Left lobe of liver (tissue), 2 donors: ENCODE data around the gene ZFX. TPM values are rescaled to one million over a fixed set of nuclear protein-coding genes. Genes with fewer than 3 reads are reported as not detected.
A peak's percentile ranks its signal among the peaks of the same experiment; 100 is the strongest.

Experiments
- ATAC-seq: fragments of 200-7000 bp; cut with Tn5 transposase; one replicate; pipeline ENCODE4 v1.9.1; 2020; ENCODE audit warnings: mild to moderate bottlenecking, moderate library complexity
- DNase-seq: peaks from one replicate; pipeline ENCODE4 v3.0.0-alpha.2; 2020; ENCODE audit warnings: low spot score
- total RNA-seq: library from RNA; stranded (reverse); gene quantifications from one replicate; pipeline ENCODE4 v1.2.1, GENCODE V29; 2021
- donor health status: DM: no; HTN: no; CAD: no; lungs with moderate emphysema.
- donor health status: DM: no; HTN: yes; CAD: no.

Gene ZFX
- total RNA-seq, 1 donor from 2014 or later: 12.5 TPM

GRCh38 chrX:24231641-24232179 is 82.2 kb downstream of the ZFX start:
- ATAC-seq: no peak
- no peak for DNase-seq

- ATAC-seq (no peak), DNase-seq (no peak)
These were observed 83.3 kb downstream of the ZFX start for GRCh38 chrX:24232796-24233195.

- ATAC-seq (no peak), DNase-seq (no peak)
These were observed 85.7 kb downstream of the ZFX start for GRCh38 chrX:24235084-24235710.

GRCh38 chrX:24241822-24242648 is 92.5 kb downstream of the ZFX start:
- DNase-seq (no peak), ATAC-seq (peak; percentile 87)

- peak; percentile 50 for DNase-seq
- peak; percentile 79 for ATAC-seq
These were observed 93.2 kb downstream of the ZFX start for GRCh38 chrX:24242649-24243175.

- peak; percentile 49 for ATAC-seq
- DNase-seq: no peak
These were observed 93.7 kb downstream of the ZFX start for GRCh38 chrX:24243188-24243587.

- no peak for DNase-seq
- ATAC-seq: no peak
These were observed 94.2 kb downstream of the ZFX start for GRCh38 chrX:24243692-24244091.

- ATAC-seq: no peak
- DNase-seq: no peak
These were observed 95.7 kb downstream of the ZFX start for GRCh38 chrX:24245202-24245601.

GRCh38 chrX:24248042-24248441 is 98.5 kb downstream of the ZFX start:
- no peak for ATAC-seq
- DNase-seq: no peak

GRCh38 chrX:24253030-24253429 is 103.5 kb downstream of the ZFX start:
- ATAC-seq (peak; percentile 98), DNase-seq (peak; percentile 64)

GRCh38 chrX:24253469-24253868 is 103.9 kb downstream of the ZFX start:
- DNase-seq (no peak), ATAC-seq (peak; percentile 21)

GRCh38 chrX:24257011-24257410 is 107.5 kb downstream of the ZFX start:
- DNase-seq (no peak), ATAC-seq (no peak)

- ATAC-seq: peak; percentile 90
- no peak for DNase-seq
These were observed 110.2 kb downstream of the ZFX start for GRCh38 chrX:24259544-24260240.

GRCh38 chrX:24260842-24261550 is 111.5 kb downstream of the ZFX start:
- DNase-seq: no peak

GRCh38 chrX:24262309-24262708 is 112.8 kb downstream of the ZFX start:
- ATAC-seq (no peak), DNase-seq (no peak)

More at GRCh38 chrX:24260842-24261550, 111.5 kb downstream of the ZFX start:
- peak; percentile 81 for ATAC-seq

GRCh38 chrX:24264383-24264782 is 114.9 kb downstream of the ZFX start:
- ATAC-seq (no peak), DNase-seq (no peak)
